GM12872 (cell line): ENCODE measurements around the gene CD320.

Source experiments
- CTCF ChIP-seq: IDR thresholded peaks from 3 replicates; pipeline ENCODE4 v1.5.1; 2011; ENCODE audit warnings: low read depth, mild to moderate bottlenecking, low read length, moderate library complexity; ENCODE audit not compliant: insufficient read depth

CD320 gene

GRCh38 chr19:8307965-8308866, at the start of gene CD320:
Gene CD320, minus strand, starts transcription at chr19:8308358. Its CDS starts 68 bp downstream, at chr19:8308290.
- TF ChIP-seq CTCF = no peak

GRCh38 chr19:8357007-8357521, 48.9 kb upstream of the CD320 start:
- no peak for TF ChIP-seq CTCF

GRCh38 chr19:8355631-8356402, 47.7 kb upstream of the CD320 start:
- no peak for TF ChIP-seq CTCF

GRCh38 chr19:8352134-8352827, 44.1 kb upstream of the CD320 start:
- TF ChIP-seq CTCF = no peak

GRCh38 chr19:8343483-8343844, 35.3 kb upstream of the CD320 start:
- no peak for TF ChIP-seq CTCF

- no peak for TF ChIP-seq CTCF
Observed at GRCh38 chr19:8342684-8343482, 34.7 kb upstream of the CD320 start, which contains the start of gene KANK3. Gene KANK3, minus strand, starts transcription at chr19:8343262. Its CDS starts 5,434 bp downstream, at chr19:8337828.
